CD1c-positive myeloid dendritic cell (primary cell): ENCODE data around the gene LLGL2.
"Not testable (repeated sequence)": the region's sequence is repeated elsewhere in the genome, so short reads cannot be mapped to it uniquely, and the experiment has no call there.

ENCODE experiments used
- DNase-seq: peaks from one replicate; pipeline ENCODE4 v3.0.0-alpha.2; 2016; ENCODE audit errors: extremely low spot score

LLGL2 gene

DNA sequence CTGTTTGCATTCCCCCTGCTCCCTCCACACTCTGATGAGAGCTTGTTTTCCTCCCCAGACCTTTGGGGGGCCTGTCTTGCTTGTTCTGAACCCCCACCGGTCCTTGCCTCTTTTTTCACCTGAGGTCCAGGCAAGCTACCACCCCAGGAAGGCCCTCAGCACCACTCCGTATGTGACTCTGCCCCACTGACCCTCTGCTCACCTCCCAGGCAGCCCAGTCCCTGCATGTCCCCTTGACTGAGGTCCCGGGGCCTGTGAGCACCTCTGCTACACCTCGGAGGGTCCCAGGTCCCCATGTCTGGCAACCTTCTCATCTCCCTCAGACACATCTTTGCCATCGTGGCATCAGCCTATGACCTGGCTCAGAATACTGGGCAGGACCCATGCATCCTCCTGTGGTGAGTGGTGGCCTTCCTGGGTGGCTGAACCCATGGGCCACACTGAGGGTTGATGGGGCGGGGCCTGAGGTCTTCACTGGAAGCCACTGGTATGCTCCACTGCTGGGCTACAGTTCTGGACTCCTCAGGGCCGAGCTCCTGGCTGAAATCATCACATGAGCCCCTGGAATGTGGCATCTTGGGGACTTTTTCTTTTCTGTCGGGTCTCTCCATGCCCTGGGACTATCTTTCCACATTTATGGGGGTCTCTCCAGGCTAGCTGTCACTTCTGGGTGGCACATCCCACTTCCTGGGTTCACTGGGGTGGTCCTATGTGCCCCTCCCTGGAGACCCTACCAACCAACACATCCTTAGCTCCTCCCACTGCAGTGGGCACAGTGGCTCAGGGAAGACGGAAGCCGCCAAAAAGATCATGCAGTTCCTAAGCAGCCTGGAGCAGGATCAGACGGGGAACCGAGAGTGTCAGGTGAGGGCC lies 65.6 kb downstream of the LLGL2 start:
- no peak for DNase-seq

DNA sequence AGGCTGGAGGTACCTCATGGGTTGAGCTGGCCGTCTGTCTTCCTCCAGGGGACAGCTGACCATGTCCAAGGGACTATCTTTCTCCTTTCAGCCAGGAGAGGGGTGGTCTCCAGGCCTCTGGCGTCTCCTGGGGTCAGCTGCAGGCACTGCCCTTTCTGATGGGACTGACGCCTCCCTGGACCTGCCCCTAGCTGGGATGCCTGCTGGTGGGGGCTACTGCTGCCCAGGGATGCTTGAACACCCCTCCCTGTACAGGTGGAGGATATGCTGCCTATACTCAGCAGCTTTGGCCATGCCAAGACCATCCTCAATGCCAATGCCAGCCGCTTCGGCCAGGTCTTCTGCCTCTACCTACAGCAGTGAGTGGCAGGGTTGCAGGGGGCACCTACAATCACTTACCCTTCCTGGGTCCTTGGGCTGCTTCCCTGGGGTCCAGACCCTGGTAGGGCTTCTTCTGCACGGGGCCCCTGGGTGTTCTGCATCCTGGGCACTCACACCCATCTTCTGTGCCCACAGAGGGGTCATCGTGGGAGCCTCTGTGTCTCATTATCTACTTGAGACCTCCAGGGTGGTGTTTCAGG lies 66.3 kb downstream of the LLGL2 start:
- DNase-seq, result no peak

DNA sequence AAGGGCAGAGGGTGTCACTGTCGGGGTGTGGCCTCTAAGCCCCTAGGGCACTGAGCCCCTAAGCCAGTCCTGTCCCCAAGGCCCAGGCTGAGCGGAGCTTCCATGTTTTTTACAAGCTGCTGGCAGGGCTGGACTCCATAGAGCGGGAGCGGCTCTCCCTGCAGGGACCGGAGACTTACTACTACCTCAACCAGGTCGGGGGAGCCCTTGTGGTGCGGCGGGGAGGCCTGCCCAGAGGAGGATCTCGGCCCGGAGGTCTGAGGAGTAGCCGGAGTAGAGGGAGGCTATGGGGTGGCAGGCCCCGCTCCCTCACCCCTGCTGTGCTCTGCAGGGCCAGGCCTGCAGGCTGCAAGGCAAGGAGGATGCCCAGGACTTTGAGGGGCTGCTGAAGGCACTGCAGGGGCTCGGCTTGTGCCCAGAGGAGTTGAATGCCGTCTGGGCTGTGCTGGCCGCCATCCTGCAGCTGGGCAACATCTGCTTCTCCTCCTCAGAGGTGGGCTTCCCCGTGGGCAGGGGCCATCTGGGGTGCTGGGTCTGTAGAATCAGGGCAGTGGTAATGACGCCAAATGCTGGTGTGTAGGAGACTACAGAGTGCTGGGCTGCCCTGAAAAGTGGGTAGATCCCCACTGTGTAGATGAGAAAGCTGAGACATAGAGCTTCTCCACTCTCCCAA lies 67.0 kb downstream of the LLGL2 start:
- no peak for DNase-seq

DNA sequence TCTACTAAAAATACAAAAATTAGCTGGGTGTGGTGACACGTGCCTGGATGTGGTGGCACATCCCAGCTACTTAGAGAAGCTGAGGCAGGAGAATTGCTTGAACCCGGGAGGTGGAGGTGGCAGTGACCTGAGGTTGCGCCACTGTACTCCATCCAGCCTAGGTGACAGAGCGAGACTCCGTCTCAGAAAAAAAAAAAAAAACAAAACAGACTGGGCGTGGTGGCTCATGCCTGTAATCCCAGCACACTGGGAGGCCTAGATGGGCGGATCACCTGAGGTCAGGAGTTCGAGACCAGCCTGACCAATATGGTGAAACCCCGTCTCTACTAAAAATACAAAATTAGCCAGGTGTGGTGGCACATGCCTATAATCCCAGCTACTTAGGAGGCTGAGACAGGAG lies 67.9 kb downstream of the LLGL2 start:
- not testable (repeated sequence) for DNase-seq

DNA sequence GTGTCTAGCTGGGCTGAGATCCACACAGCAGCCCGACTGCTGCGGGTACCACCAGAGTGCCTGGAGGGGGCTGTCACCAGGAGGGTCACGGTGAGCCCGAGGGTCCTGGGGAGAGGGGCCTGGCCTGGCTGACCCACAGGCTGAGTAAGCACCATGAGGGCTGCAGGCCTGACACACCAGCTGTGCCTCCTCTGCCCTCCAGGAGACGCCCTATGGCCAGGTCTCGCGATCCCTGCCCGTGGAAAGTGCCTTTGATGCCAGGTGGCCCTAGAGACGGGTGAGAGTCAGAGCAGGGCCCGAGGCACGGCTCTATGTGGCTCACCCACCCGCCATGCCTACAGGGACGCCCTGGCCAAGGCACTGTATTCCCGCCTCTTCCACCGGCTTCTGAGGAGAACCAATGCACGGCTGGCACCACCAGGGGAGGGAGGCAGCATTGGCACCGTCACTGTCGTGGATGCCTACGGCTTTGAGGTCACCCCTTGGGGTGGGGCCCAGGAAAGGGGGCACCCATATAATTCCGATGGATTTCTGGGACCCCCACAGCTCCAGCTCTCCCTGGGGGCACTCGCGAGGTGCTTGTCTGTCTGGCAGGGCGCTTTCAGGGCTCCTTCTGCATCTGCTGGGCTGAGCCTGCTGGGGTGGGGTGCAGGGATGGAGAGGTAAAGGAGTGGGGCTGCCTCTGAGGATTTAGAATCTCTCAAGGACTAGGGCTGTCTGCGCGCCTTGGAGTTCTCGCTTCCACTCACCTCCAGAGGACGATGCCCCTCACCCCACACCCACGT lies 69.2 kb downstream of the LLGL2 start:
- no peak for DNase-seq

DNA sequence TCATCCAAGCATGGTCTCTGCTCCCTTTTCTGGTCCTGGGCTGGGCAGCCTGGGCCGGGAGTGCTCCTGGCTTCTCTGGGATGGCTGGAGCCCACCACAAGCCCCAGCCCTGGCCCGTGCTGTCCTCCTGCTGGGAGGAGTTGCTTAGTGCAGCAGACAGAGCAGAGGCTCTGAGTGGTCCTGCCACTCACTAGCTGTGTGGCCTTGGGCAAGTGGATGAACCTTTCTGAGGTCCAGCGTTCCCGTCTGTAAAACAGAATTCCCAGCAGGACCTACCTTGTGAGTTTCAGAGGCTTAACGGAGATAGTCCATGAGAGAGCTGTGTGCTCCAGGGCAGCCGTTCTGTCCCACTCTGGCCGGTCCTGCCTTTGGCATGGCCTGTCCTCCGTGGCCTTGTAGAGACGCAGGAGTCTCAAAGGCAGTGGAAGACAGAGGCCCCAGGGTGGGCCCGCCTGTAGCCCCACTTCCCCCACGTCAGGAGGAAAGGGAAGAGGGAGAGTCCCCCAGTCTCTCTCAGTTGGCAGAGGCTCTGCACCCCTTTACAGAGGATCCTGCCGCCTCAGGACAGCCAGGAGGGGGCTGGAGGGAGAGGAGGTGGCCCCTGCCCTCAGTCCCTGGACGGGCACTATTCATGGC lies 69.9 kb downstream of the LLGL2 start:
- no peak for DNase-seq

DNA sequence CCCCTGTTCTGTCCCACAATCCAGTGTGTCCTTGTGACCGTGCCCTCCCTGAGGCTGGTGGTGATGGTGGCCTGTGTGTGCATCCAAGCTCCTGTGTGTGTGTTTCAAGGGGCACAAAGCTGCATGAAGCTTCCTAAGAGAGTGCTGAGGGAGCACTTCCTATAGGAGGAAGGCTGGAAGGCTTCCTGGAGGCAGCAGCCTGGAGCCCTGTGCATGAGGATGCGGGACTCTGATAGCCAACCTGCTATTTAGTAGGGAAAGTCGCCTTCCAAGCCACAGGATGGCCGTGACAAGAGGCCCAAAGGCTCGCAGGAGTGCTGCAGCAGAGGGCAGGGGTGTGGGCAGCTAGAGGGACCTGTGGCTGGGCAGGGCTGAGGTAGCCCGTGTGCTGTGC lies 70.4 kb downstream of the LLGL2 start:
- no peak for DNase-seq

DNA sequence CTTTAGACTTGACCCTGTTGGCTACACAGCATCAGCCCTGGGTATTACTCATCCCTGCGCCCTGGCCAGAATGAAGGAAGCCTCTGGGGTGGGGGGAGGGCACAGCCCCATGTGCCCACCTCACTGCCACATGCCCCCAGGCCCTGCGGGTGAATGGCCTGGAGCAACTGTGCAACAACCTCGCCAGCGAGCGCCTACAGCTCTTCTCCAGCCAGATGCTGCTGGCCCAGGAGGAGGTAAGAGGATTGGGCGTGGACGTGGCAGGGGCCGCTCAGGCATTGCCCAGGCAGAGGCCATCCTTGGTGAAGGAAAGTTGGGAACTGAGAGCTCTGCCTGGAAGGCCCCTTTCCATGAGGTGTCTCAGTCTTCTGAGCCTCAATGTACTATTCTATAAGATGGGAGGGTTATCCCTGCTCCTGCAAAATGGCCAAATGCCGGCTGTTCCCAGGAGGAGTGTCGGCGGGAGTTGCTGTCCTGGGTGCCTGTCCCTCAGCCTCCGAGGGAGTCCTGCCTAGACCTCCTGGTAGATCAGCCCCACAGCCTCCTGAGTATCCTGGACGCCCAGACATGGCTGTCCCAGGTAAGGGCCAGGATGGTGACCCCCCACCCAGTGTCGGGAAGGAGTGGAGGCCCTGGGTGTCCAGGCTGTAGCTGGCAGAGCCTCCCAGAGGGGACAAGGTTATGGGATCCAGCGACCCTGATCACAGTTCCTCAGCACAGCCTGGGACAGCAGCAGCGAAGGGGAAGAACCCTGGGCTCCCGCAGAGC lies 71.0 kb downstream of the LLGL2 start:
- DNase-seq, result no peak

DNA sequence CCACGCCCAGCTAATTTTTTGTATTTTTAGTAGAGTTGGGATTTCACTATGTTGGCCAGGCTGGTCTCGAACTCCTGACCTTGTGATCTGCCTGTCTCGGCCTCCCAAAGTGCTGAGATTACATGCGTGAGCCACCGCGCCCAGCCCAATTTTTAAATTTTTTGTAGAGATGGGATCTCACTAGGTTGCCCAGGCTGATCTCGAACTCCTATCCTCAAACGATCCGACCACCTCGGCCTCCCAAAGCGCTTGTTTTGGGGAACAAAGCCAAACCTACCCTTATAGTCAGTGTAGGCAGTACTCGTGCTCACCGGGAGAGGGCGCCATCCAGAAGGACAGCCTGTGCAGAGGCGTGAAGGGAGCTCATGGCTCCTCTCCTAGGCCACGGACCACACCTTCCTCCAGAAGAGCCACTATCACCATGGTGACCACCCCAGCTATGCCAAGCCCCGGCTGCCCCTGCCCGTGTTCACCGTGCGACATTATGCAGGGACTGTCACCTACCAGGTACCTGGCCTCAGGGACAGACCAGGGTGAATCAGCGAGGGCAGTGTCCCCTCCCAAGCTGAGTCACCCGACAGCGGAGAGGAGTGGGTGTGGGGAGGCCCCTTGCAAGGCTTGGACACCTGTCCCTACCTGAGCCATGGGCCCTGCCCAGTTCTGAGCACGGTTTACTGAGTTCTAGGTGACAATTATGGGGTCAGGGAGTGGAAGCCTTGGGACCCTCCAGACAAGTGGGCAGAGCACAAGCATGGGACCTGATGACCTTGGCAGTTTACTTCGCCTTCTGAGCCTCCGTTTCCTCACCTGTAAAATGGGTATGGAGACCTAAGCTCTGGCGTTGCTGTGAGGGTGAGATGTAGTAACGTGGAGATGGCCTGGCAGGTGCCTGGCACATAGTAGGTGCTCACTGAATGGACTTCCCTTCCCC lies 75.8 kb downstream of the LLGL2 start:
- peak; percentile 65 for DNase-seq

DNA sequence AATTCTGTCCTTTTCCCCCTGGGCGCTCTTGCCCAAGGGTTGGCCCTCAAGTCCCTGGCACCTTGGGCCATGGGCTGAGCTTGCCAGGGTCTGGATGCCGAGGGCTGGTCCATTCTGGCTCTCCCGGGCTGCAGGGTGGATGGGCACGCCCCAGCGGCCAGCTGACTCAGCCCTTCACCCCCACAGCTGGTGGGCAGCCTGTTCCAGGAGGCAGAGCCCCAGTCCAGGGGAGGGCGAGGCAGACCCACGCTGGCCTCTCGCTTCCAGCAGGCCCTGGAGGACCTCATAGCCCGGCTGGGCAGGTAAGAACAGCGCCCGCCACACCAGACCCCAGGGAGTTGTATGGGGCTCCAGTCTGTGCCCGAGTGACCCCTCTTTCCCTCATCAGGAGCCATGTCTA lies 77.1 kb downstream of the LLGL2 start:
- no peak for DNase-seq

DNA sequence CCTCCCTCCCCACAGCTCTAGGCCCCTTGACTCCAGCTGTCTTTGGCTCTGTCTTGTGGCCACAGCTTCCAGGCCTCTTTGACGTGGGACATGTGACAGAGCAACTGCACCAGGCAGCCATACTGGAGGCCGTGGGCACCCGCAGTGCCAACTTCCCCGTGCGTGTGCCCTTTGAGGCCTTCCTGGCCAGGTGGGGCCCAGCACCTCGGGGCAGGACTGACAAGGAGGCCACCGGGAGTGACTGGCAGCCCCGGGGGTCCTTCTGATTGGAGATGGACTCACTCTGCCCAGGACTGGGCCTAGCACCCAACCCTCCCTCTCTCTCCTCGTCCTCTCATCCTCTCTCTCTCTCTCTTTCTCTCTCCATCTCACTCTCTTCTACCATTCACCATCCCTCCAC lies 77.6 kb downstream of the LLGL2 start:
- DNase-seq, result no peak

DNA sequence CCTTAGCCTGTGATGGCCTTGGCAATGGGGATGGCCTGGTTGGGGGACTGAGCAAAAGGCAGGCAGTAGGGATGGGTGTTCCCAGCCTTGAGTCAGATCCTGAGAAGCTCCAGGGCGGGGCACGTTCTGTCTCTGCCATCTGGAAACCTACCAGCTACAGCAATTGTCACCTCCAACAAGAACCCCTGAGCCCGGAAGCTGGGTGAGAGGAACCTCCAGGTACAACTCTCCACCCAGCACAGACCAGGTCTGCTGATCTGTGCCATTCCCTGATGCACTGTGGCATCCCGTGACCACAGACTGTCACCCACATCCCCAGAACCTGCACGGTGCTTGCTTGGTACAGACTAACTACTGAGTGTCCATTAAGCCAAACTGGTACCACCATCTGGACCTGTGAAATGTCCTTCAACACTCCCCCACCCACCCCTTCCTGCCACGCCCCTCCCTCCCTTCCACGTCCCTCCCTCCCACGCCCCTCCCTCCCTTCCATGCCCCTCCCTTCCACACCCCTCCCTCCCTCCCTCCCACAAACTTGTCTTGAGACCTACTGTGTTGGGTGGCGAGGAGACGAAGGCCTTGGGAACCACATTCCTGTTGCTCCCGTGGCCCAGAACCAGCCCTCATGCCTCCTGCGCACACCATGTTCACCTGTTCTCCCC lies 78.7 kb downstream of the LLGL2 start:
- DNase-seq, result no peak

DNA sequence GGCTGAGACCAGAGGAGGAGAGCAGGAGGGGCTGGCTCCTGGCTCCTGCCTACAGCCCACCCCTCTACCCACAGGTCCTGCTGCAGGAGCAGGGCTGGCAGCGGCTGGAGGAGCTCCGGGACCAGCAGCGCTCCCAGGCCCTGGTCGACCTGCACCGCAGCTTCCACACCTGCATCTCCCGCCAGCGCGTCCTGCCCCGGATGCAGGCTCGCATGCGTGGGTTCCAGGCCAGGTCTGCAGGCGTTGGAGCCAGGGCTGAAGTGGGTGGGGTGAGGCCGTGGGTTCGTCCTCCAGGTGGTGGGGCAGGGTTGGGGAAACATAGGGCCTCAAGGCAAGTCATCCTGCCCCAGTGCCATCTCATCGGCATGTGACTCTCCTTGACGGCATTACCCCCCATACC lies 80.3 kb downstream of the LLGL2 start:
- DNase-seq, result no peak

DNA sequence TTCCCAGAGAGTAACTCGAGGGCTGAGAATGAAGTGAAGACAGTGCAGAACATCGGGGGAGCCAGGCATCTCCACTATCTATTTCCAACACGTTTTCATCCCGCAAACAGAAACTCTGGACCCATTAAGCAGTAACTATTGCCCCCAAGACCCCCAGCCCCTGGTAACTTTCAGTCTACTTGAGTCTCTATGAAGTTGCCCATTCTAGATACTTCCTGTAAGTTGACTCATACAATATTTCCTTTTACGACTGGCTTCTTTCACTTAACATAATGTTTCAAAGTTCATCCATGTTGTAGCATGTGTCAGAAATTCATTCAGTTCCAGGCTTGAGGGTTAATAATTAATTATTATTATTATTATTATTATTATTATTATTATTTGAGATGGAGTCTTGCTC lies 81.6 kb downstream of the LLGL2 start:
- DNase-seq, result no peak

DNA sequence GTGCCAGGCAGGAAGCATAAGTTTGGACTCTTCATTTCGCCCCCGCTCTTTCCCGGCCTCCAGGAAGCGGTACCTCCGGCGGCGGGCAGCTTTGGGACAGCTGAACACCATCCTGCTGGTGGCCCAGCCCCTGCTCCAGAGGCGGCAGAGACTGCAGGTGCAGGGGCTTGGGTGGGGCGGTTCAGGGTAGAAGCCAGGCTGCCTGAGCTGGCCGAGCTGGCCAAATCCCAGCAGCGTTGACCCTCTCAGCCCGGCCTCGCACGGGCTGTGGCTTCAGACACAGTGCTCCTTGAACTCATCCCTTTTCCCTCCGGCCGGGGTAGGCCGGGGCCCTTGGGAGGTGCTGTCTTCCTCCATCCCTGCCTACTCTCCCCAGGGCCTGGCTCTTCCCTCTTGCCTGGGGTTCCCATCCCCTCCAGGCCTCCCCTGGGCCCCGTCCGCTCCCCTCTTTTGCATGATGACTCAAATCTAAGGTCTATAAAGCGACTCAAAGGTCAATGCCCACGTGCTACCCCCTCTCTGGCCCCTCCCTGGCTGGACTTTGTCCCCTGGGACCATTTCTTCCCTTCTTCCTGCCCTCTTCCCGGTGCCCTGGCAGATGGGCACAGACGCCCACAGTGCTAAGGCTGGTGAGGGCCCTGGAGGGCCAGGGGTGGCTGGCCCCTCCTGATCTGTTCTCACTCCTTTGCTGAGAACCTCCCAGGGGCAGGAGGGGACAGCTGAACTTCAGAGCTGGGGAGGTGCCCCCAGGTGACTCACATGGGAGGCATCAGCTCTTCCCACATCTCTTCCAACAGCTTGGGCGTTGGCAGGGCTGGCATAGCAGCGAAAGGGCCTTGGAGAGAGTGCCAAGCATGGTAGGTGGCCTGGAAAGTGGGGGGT lies 84.8 kb downstream of the LLGL2 start:
- DNase-seq, result no peak

DNA sequence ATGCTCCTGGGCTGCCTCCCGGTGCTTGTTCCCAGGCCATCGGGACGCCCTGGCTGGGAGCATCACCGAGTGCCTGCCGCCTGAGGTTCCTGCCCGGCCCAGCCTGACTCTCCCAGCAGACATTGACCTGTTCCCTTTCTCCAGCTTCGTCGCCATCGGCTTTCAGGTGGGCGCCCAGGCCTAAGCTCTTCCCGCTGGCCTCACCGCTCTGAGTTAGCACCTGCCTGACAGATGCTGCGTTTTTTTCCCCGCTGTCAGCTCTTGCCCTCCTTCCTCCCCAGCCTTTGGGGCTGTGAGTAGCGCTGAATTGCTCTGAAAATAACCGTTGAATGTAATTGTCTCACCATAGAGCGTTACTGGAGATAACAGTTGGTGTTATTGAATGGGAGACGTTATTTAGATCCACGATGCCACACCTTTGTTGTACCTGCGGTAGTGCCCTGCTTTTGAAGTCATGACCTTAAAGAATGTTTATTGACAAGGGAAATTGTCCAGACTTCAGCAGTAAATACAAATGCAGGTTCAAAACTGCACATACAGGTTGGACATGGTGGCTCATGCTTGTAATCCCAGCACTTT lies 86.4 kb downstream of the LLGL2 start:
- no peak for DNase-seq

DNA sequence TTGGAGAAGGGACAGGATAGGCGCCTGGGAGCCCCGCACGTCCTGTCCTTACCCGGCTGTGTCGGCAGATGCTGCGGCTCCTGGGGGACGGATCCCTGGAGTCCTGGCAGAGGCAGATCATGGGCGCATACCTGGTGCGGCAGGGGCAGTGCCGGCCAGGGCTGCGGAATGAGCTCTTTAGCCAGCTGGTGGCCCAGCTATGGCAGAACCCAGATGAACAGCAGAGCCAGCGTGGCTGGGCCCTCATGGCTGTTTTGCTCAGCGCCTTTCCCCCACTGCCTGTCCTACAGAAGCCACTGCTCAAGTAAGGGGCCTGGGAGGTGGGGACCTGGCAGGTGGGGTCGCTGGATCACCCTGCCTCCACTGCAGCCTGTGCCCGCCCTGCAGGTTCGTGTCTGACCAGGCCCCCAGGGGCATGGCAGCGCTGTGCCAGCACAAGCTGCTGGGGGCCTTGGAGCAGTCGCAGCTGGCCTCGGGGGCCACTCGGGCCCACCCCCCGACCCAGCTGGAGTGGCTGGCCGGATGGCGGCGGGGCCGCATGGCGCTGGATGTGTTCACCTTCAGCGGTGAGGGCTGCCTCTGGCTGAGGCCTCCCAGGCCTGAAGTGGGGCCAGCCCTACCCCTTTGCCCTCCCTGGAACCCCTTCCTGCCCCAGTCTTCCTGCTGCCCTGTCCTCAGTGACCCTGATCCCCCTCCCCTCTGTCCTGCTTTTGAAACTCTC lies 87.6 kb downstream of the LLGL2 start:
- DNase-seq, result no peak
